Tongue (tissue), 2 donors: ENCODE measurements around the gene SLC4A3. TPM values are rescaled to one million over a fixed set of nuclear protein-coding genes. Genes with fewer than 3 reads are reported as not detected.

Experiments
- DNase-seq: peaks from one replicate; pipeline ENCODE4 v3.0.0-alpha.2; 2015
- total RNA-seq: library from RNA; depleted of rRNA; stranded (reverse); fragments of >200 nt; gene quantifications from one replicate; pipeline ENCODE4 v1.2.3, GENCODE V29; 2014

SLC4A3 gene, protein sequence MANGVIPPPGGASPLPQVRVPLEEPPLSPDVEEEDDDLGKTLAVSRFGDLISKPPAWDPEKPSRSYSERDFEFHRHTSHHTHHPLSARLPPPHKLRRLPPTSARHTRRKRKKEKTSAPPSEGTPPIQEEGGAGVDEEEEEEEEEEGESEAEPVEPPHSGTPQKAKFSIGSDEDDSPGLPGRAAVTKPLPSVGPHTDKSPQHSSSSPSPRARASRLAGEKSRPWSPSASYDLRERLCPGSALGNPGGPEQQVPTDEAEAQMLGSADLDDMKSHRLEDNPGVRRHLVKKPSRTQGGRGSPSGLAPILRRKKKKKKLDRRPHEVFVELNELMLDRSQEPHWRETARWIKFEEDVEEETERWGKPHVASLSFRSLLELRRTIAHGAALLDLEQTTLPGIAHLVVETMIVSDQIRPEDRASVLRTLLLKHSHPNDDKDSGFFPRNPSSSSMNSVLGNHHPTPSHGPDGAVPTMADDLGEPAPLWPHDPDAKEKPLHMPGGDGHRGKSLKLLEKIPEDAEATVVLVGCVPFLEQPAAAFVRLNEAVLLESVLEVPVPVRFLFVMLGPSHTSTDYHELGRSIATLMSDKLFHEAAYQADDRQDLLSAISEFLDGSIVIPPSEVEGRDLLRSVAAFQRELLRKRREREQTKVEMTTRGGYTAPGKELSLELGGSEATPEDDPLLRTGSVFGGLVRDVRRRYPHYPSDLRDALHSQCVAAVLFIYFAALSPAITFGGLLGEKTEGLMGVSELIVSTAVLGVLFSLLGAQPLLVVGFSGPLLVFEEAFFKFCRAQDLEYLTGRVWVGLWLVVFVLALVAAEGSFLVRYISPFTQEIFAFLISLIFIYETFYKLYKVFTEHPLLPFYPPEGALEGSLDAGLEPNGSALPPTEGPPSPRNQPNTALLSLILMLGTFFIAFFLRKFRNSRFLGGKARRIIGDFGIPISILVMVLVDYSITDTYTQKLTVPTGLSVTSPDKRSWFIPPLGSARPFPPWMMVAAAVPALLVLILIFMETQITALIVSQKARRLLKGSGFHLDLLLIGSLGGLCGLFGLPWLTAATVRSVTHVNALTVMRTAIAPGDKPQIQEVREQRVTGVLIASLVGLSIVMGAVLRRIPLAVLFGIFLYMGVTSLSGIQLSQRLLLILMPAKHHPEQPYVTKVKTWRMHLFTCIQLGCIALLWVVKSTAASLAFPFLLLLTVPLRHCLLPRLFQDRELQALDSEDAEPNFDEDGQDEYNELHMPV
- 1.5 TPM for total RNA-seq

DNA sequence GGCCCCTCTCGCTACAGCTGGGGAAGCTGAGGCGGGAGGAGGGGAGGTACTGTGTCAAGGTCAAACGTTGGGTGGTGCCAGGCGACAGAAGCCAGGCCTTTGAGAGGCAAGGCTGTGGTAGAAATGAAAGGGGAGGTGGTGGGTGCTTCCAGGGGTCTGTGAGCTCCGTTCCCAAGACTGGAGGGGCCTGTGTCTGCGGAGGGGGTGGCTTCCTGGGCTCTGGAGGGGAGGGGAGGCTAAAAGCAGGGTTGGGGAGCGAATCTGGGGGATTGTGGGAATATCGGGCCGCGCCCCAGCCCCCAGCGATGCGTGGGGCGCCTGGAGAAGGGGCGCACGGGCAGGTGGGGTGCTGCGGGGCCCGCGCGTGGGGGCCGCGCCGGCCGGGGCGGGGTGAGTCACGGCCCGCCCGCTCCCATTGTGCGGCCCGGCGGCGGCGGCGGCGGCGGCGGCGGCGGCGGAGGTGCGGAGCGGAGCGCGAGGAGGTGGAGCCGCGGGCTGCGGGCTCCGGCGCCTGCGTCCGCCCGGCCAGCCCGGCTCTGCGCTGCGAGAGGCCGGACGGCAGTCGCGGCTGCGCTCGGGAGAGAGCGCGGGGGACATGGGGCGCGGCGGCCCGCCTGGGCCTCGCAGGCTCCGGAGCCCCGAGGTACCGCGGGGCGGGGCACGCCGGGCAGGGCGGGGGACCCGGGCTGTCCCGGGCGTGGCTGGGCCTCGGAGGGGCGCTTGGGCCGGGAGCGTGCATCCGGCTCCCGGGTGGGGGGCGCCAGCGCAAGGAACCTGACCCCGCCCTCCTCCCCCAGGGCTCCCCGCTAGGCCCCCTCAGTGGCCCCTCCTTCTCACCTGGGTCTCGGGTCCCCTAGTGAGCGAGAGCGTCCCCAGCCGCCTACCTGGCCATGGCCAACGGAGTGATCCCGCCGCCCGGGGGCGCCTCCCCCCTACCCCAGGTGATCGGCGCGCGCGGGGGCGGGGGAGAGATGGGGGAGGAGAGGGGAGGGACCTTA, at the start of gene SLC4A3:
SLC4A3 (plus strand) TSS at position 528 of the 998 bp plus-strand sequence; CDS start at position 891, 363 bp downstream.
- DNase-seq, result peak; percentile 44

DNA sequence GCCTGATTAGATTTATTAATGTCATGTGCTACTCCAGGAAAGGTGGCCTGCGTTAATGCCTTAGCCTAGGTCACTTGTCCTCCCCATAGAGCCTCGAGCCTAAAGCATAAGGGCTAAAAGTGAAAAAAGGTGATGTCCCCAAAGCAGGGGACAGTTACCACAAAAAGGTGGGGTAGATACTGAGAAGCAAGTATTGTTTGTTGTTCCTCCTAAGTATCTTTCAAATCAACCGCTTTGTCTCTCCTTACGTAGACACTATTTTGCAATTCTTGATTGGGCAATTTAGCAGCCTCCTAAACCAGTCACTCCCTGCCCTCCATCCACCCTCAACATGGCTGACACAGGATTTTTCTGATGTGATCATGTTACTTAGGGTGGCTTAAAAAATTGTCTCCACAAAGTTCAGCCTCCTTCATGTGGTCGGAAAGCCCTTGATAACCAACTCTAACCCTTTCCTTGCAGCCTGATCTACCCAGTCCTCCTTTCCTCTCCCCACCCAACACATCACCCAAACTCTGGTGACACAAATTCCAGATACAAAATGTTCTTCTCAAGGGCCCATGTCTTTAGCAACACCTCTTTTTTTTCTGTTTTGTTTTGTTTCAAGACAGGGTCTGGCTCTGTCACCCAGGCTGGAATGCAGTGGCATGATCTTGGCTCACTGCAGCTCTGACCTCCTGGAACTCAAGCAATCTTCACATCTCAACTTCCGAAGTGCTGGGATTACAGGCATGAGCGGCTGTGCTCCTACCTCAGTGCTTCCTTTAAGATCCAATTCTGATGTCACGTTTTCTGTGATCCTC, 48.4 kb upstream of the SLC4A3 start:
- DNase-seq, result no peak

DNA sequence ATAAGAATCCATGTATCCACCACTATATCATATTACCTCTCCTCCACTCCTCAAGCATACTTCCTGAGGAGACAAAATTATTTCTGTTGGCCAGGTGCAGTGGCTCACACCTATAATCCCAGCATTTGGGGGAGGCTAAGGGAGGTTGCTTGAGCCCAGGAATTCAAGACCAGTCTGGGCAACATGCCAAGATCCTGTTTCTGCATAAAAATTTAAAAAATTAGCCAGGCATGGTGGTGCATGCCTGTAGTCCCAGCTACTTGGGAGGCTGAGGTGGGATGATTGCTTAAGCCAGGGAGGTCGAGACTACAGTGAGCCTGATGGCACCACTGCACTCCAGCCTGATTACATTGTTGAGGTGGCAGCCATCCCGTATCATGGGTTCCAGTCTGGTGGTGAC, 46.1 kb upstream of the SLC4A3 start:
- no peak for DNase-seq

DNA sequence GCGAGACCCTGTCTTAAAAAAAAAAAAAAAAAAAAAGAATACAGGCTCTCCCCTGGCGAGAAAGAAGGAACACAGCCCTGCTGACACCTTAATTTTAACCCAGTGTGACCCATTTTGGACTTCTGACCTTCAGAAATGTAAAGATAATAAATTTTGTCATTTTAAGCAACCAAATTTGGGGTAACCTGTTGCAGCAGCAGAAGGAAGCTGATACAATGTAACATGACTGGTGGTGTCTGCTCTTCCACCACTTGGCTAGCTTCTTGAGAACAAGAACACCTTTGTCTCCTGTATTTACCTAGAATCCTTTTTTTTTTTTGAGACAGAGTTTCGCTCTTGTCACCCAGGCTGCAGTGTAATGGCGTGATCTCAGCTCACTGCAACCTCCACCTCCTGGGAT, 36.3 kb upstream of the SLC4A3 start:
- no peak for DNase-seq

DNA sequence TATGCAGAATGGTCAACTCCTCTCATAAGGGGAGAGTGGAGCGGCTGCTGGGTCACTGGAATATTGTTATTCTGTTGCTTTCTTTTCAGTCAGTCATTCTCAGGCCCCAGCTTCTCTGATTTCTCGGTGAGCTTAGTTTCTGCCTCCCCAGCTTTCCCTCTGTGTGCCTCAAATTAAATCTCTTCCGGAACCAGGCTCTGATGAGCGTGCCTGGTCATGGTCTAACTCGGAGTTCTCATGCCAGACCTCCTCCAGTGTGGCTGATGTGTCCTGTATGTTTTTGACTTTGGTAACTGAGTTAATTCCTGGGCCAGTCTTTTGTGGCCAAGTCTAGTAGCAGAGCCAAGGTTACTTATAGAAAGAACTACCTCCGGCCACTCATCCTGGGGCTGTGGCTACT, 34.7 kb upstream of the SLC4A3 start:
- peak; percentile 84 for DNase-seq

DNA sequence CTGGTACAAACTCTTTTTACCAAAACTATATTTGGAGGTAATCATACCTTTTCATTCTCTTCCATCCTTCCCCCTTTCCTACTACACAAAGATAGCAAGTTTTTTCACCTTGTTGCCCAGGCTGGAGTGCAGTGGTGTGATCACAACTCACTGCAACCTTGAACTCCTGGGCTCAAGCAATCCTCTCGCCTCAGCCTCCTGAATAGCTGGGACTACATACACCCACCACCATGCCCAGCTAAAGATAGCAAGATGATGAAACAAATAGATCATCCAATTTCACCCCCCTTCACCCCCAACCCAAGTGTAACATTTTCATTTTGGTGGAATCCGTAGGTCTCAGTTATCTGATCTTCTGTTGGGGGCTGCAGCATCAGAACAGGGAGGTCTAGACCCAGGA, 34.3 kb upstream of the SLC4A3 start:
- DNase-seq, result no peak

DNA sequence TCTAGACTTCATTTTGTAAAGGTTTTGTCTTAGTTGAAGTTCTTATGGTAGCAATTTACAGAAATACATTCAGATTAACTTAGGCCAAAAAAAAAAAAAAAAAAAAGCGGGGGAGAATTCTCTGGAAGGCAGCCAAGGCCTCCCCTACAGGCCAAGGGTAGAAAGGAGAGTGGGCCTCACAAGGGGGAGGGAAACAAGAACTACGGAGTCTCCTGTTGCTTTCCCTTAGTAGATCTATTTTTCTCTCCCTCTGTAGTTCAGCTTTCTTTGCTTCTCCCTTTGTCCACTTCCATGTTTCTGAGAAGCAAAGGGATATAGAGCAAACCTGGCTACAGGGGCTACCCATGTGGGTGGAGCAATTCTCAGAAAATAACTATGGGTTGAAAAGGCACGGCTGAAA, 32.2 kb upstream of the SLC4A3 start:
- DNase-seq, result peak; percentile 85

DNA sequence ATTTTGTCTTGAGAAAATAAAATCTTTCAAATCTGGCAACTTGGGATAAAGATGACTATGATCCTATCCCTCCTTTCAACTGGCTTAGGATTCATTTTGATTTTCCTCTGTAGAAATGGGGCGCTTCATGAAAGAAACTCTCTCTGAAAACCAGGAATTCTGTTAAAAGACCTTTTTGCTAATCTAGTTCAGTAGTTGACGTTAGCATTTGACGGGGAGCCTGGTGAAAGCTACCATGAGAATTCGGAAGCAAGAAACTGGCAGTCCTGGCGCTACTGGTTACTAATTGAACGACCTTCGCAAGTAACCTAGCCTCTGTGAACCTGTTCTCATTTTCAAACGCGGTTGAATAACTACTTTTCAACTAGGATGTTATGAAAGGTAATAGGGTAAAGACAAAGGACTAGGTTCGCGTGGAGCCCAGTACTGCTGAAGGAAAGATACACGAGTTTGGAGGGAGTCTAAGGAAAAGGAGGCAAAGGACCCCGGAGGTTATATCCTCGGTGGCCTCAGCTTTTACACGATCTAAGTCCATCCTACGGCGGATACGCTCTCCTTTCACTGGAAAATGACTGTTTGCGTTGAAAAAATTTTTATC, 30.4 kb upstream of the SLC4A3 start:
- DNase-seq, result no peak

DNA sequence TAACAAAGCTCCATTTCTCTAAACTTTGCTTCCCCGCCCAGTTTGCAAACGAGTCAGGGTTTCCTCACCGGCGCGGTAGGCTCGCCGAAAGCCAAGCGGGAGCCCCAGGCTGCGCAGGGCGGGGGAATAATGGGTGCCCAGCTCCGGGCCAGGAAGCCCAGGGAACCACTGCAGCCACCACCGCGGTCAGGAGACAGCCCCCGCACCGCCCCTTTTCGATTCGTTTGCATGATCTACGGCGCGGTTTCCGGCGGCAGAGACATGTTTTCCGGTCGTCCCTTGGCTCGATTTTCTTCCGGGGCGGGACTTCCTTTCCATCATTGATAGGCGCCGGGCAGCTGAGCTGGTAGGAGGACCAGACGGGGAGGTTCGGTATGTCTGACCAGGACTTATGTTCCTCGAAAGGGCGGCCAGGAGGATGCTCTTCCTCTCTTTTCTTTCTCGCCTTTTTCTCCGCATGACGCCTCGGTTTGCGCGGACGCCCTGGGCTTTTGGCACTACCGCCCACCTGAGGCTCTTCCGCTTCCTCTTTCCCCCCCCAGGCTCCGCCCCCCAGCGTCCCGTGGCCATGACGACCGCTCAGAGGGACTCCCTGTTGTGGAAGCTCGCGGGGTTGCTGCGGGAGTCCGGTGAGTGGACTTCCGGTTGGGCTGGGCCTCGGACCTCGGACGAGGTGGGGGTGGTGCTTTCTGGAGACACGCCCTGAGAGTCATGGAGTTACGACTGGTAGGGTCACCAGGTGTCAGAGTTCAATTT, 29.7 kb upstream of the SLC4A3 start, which contains the start of gene STK11IP:
STK11IP (plus strand) TSS at position 306 of the 756 bp plus-strand sequence; CDS start at position 569, 263 bp downstream.
- DNase-seq, result peak; percentile 99

DNA sequence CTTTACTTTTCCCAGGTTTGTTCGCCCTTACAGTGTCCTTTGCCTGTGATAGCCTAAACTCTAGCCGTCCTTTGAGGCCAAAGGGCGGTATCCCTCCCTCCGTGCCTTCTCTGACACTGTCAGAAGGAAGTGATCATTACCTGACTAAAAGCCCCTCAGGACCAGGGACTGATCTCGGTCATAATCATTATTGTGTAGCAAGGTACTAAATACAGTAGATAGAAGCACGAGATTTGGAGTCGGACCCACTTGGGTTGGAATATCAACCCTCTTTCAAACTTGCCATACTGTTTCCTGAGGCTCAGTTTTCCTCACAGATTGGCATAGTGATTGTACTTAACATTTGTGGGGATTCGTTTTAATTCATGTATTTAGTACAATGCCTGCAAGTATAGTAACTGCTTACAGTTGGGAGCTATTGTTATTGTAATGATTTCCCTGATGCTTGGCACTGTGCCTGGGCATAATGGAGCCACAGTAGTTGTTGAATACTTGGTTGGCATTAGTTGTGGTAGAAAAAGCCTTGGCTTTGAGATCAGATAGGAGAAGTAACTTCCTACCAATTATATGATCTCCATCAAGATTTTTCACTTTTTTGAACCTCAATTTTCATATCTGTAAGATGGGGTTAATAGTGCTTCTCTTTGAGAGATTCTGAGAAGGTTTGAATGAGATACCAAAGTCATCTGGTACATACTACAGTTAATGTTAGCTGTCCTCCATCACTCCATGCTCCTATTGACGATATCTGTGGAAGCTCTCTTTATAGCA, 28.9 kb upstream of the SLC4A3 start:
- DNase-seq, result no peak

DNA sequence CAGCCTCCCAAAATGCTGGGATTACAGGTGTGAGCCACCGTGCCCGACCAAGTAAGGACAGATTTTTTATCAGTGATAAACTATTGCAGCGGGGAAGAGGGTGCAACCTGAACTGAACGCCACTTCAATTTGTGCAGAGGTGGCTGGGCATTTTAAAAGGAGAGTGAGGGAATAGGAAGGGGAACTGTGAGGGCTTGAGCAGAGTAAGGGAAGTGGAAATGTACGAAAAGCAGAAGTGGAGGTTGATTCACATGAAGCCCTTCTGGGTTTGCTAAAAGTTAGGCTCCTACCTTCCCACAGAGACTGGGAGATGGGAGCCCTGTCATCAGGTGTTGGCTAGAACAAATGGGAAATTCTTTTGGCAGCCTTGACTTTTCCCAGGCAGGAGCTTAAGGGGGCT, 23.7 kb upstream of the SLC4A3 start:
- DNase-seq, result no peak

DNA sequence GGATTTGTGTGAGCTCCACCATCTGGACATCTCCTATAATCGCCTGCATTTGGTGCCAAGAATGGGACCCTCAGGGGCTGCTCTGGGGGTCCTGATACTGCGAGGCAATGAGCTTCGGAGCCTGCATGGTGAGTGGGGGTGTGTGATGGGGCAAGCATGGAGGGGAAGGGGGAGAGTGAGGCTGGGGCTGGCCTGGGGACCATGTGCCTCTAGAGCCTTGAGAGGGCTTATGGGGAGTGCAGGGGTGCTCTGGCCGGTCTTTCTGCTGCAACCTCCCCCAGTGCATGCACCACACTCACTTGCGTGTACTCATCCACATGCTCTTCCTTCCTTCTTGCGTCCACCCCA, 21.8 kb upstream of the SLC4A3 start:
- no peak for DNase-seq

DNA sequence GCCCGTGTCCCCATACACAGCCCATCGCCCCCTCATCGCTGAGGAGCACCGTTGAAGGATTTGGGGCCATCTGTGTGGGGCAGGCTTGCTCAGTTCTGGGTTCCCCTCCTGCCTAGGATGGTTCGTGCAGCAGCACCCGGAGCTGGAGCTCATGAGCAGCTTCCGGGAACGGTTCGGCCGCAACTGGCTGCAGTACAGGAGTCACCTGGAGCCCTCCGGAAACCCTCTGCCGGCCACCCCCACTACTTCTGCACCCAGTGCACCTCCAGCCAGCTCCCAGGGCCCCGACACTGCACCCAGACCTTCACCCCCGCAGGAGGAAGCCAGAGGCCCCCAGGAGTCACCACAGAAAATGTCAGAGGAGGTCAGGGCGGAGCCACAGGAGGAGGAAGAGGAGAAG, 19.5 kb upstream of the SLC4A3 start:
- no peak for DNase-seq

DNA sequence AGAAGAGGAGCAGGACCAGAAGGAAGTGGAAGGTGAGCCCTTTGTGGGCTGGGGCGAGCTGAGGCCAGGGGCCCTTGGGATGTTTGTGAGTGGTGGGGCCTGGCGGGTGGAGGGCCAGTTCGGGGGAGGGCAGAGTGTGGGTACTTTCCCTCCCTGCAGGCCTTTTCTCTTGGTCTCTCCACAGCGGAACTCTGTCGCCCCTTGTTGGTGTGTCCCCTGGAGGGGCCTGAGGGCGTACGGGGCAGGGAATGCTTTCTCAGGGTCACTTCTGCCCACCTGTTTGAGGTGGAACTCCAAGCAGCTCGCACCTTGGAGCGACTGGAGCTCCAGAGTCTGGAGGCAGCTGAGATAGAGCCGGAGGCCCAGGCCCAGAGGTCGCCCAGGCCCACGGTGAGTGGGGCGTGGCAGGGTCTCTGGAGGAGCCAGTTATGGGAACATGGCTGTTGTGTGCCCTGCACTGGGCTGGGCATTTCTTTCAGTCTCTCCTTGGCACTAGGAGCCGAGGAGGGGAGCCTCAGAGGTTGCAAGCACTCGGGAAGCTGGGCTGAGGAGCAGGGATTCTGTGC, 18.9 kb upstream of the SLC4A3 start:
- DNase-seq, result no peak

DNA sequence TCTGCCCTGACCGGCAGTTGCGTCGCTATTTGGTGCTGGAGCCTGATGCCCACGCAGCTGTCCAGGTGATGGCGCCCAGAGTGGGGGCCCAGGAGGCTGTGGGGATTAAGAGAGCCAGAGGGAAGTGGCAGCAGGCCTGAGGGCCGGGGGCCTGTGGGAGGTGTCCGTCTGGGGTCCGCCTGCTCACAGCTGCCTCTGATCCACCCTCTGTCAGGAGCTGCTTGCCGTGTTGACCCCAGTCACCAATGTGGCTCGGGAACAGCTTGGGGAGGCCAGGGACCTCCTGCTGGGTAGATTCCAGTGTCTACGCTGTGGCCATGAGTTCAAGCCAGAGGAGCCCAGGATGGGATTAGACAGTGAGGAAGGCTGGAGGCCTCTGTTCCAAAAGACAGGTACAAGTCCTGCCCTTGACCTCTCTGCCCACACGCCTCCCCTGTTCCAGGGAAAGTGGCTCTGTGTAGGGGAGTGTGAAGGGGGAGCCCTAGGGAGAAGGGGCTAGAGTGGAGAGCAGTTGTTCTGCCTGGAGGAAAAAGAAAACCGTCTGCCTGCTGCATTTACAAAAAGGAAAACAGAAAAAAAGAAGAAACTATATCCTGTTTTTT, 18.2 kb upstream of the SLC4A3 start:
- DNase-seq, result no peak

DNA sequence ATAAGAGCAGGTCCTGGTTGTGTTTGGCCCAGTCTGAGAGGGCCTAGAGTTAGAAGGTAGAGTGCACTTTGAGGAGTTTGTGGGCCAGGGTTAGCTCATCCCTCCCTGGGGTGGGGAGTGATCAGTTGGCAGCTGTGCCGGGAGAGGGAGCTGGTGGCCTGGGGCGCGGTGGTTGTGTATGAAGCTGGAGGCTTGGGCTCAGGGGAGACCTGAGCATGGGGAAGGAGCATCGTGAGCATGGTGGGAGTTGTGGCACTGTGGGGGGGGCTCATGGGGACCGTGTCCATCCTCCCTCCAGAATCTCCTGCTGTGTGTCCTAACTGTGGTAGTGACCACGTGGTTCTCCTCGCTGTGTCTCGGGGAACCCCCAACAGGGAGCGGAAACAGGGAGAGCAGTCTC, 16.1 kb upstream of the SLC4A3 start:
- DNase-seq, result no peak

DNA sequence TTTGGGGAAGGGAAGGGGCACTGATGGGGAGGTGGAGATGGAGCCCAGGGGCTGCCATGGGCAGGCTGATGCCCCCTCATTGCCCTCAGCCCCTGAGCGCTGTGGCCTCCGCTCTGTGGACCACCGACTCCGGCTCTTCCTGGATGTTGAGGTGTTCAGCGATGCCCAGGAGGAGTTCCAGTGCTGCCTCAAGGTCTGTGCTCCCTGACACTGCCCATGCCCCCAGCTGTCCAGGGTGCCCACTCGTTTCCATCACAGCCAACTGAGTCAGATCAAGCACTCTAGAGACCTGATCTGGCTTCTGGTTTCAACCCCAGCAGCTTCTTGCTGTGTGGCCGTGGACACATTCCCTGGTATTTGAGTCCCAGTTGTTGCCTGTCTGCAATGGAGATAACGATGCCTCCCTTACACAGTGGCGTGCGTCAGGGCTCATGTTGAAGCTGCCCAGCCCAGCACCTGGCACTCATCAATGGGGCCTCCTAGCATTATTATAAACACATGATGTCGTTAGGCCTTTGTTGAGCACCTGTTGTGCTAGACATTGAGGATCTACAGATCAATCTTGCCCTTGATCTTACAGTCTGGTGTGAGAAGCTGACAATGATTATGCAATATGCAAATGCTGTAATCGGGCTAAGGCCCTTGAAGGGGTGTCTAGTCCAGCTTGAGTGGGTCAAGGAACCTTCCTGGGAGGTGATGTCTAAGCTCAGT, 15.4 kb upstream of the SLC4A3 start:
- DNase-seq, result no peak
